HL-60/S4 treated with phorbol 12-myristate 13-acetate at 8.2 ng/mL for 4 days and 3 days (cell line): ENCODE data around the gene CCNL1.
"Not testable (repeated sequence)": the region's sequence is repeated elsewhere in the genome, so short reads cannot be mapped to it uniquely, and the experiment has no call there.

Experiments
- in situ Hi-C: fragments of 300-500 bp; cut with MboI; formaldehyde crosslinking; loops from 2 replicates; pipeline ENCODE4 v1.15.0; 2022; ENCODE audit warnings: low sequenced_read_pairs

CCNL1 gene

GRCh38 chr3:157159762-157160657 is at the start of gene CCNL1:
Gene CCNL1 (minus strand): TSS chr3:157160147. CDS start chr3:157160094, 53 bp downstream.
- in situ Hi-C loops, result no loop called here

DNA sequence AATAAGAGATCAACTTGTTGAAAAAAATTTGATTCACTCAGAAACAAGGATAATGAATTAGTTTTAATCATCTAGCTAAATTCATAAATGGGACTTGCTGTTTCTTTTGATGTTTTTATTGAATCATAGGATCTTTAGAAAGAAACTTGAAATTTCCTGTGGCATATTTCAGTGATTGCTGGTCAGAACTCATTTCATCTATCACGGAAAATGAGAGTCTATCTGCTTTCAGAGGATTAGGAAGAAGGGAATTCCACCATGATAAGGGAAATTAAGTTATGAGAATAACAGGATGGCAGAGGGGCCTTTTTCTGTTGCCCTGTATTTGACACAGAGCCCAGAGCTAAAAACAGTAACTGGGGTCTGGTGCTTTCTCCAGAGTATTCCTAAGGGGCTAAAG is 44.9 kb upstream of the CCNL1 start:
- in situ Hi-C loops, result no loop called here

- in situ Hi-C loops, result no loop called here
These were observed 44.5 kb upstream of the CCNL1 start for GRCh38 chr3:157204431-157204830.

DNA sequence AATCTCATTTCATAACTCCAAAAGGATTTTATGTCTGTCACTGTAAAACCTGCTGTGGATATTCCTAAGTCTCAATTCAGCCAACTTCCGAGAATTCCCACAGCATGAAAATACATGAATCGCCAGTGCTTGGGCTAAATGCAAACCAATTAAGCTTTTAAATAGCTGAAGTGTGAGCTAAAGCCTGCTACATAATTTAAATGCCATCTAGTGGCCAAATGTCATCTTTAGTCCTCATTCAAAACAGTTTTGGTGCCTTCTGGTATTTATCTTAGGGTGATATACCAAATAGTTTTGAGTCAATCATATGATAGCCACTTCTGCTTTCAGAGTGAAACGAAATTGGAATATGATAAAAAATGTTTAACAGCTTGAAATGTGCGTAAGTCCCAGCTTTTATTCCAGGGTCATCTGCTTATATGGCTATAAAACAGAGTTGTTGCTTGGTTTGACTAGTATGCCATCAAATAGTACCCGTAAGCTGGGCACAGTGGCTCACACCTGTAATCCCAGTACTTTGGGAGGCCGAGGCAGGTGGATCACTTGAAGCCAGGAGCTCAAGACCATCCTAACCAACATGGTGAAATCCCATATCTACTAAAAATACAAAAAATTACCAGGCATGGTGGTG is 41.8 kb upstream of the CCNL1 start:
- in situ Hi-C loops, result no loop called here

GRCh38 chr3:157199841-157200240 is 39.9 kb upstream of the CCNL1 start:
- in situ Hi-C loops, result no loop called here

GRCh38 chr3:157195965-157196364 is 36.0 kb upstream of the CCNL1 start:
- in situ Hi-C loops, result no loop called here

DNA sequence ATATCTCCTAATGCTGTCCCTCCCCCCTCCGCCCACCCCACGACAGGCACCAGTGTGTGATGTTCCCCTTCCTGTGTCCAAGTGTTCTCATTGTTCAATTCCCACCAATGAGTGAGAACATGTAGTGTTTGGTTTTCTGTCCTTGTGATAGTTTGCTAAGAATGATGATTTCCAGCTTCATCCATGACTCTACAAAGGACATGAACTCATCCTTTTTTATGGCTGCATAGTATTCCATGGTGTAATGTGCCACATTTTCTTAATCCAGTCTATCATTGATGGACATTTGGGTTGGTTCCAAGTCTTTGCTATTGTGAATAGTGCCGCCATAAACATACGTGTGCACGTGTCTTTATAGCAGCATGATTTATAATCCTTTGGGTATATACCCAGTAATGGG is 31.2 kb upstream of the CCNL1 start:
- in situ Hi-C loops, result not testable (repeated sequence)

DNA sequence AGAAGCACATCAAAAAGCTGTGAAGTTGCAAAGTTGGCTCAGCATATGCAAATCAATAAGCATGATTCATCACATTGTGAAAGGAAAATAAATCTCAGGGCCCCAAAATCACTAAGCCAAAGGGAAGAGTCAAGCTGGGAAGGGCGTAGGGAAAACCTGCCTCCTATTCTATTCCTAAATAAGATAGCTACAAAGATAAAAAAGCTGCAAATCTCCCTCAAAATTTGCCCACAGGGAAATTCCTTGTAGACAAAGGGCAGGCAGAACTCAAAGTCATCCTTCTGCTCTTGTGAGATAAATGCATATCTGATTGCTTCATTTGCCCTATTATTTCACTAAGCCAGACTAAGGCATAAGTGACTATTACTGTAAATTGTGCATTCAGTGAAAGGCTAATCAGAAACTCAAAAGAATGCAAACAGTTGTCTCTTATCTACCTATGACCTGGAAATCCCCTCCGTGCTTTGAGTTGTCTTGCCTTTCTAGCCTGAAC is 30.5 kb upstream of the CCNL1 start:
- in situ Hi-C loops, result no loop called here

DNA sequence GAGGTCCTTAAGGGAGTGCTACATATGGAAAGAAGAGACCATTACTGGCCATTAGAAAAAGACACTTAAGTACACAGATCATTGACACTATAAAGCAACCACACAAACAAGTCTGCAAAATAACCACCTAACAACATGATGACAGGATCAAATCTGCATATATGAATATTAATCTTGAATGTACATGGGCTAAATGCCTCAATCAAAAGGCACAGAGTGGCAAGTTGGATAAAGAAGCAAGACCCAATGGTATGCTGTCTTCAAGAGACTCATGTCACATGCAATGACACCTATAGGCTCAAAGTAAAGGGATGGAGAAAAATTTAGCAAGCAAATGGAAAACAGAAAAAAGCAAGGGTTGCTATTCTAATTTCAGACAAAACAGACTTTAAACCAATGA is 28.4 kb upstream of the CCNL1 start:
- in situ Hi-C loops, result no loop called here

GRCh38 chr3:157182879-157183278 is 22.9 kb upstream of the CCNL1 start:
- in situ Hi-C loops, result no loop called here

- in situ Hi-C loops, result no loop called here
These were observed 20.3 kb upstream of the CCNL1 start for GRCh38 chr3:157180262-157180661.

DNA sequence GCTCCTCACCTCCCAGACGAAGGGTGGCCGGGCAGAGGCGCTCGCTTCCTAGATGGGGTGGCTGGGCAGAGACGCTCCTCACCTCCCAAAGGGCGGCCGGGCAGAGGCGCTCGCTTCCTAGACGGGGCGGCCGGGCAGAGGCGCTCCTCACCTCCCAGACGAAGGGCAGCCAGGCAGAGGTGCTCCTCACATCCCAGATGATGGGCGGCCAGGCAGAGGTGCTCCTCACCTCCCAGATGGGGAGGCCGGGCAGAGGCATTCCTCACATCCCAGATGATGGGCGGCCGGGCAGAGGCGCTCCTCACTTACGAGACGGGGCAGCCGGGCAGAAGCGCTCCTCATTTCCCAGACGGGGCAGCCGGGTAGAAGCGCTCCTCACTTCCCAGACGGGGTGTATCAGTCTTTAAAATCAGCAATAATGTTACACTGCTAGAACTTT is 19.4 kb upstream of the CCNL1 start:
- in situ Hi-C loops, result no loop called here

DNA sequence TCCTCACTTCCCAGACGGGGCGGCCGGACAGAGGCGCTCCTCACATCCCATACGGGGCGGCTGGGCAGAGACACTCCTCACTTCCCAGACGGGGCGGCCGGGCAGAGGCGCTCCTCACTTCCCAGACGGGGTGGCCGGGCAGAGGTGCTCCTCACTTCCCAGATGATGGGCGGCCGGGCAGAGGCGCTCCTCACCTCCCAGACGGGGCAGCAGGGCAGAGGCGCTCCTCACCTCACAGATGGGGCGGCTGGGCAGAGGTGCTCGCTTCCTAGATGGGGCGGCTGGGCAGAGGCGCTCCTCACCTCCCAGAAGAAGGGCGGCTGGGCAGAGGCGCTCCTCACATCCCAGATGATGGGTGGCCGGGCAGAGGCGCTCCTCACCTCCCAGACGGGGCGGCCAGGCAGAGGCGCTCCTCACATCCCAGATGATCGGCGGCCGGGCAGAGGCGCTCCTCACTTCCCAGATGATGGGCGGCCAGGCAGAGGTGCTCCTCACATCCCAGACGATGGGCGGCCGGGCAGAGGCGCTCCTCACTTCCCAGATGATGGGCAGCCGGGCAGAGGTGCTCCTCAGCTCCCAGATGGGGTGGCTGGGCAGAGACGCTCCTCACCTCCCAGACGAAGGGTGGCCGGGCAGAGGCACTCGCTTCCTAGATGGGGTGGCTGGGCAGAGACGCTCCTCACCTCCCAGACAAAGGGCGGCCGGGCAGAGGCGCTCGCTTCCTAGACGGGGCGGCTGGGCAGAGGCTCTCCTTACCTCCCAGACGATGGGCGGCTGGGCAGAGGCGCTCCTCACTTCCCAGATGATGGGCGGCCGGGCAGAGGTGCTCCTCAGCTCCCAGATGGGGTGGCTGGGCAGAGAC is 18.8 kb upstream of the CCNL1 start:
- in situ Hi-C loops, result not testable (repeated sequence)

DNA sequence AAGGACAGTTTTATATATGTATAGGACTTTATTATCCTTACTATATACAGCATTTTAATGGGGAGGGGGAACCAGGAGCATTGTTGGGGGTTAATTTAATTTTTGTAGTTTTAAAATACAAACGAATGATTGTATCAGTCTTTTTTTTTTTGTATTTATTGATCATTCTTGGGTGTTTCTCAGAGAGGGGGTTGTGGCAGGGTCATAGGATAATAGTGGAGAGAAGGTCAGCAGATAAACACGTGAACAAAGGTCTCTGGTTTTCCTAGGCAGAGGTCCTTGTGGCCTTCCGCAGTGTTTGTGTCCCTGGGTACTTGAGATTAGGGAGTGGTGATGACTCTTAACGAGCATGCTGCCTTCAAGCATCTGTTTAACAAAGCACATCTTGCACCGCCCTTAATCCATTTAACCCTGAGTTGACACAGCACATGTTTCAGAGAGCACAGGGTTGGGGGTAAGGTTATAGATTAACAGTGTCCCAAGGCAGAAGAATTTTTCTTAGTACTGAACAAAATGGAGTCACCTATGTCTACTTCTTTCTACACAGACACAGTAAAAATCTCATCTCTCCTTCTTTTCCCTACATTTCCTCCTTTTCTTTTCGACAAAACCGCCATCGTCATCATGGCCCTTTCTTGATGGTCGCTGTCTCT is 18.0 kb upstream of the CCNL1 start:
- in situ Hi-C loops, result not testable (repeated sequence)

DNA sequence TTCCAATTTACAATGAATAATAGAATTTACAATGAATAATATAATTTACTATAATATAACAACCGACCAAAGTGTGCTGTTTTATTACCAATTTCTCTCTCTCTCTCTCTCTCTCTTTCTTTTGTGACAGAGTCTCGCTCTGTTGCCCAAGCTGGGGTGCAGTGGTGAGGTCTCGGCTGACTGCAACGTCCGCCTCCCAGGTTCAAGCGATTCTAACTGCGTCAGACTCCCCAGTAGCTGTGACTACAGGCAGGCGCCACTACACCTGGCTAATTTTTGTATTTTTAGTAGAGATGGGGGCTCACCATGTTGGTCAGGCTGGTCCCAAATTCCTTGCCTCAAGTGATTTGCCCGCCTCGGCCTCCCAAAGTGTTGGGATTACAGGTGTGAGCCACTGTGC is 17.0 kb upstream of the CCNL1 start:
- in situ Hi-C loops, result no loop called here

DNA sequence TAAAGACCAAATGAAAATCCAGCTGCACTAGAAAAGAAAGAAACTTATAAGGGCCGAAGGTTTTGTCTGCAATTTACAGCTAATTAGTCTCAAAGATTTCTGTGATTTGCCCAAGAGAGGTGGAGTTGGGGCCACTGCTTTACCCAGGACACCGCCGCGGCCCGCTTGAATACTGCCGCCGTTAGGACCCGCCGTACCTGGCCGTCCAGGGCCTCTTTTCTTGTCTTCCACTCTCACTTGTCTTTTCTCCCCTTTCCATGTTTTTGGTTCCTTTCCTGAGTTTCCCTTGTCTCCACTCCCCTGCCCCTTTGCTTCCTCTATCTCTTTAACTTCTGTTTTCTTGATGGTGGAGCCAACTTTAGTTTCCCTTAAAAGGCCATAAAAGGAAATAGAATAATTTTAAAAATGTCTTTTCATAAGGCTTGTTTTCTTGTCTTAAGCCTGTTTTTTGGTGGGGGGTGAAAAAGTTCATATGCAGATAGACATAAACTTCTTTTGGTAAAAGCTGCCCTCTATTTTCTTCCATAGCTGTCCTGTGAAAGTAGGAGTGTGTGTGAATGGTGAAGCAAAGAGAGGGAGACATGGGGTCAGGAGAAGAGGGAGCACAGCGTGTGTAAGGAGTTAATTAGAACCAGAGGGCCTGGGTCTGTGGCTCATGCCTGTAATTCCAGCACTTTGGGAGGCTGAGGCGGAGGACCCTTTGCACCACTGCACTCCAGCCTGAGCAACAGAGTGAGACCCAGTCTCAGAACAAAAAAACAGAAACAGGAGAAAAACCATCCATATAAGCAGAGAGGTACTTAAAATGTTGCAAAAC is 16.0 kb upstream of the CCNL1 start:
- in situ Hi-C loops, result no loop called here

GRCh38 chr3:157174649-157175498 is 14.9 kb upstream of the CCNL1 start:
- in situ Hi-C loops, result no loop called here

GRCh38 chr3:157174290-157174648 is 14.3 kb upstream of the CCNL1 start:
- in situ Hi-C loops, result no loop called here

GRCh38 chr3:157173343-157173742 is 13.4 kb upstream of the CCNL1 start:
- in situ Hi-C loops, result not testable (repeated sequence)
